ENCODE measurements around the gene CSTPP1. TPM values are rescaled to one million over a fixed set of nuclear protein-coding genes. Genes with fewer than 3 reads are reported as not detected.

The CSTPP1 gene
- total RNA-seq, 4 donors from 2014 or later, result 47.5 to 87.6 (median 57.7) TPM

DNA sequence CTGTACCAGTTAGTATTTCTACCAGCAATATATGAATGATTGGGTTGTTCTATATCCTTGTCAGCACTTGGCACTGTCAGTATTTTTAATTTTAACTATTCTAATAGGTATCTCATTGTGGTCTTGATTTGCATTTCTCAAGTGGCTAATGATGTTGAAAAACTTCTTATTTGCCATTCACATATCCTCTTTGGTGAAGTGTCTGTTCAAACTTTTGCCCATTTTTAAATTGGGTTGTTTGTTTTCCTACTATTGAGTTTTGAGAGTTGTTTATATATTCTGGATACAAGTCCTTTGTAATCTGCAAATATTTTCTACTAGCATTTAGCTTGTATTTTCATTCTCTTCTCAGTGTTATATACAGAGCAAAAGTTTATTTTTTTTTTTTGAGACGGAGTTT lies 82.1 kb downstream of the CSTPP1 start:
- DNase-seq (ENCODE audit: low spot score in 2 of 2), result no peak
- WGBS, 2 donors, result 96 to 97% methylated on average over 1 of the region's 1 CpG
- intact Hi-C loops (cut with DNase I; ENCODE audit: low total_unique reads), result no loop called here
- H3K4me3 ChIP-seq (ENCODE audit: low read depth, poor library complexity, severe bottlenecking), result no peak overlapping the region
- no peak for TF ChIP-seq POLR2A (IDR thresholded peaks at IDR 0.05)
- TF ChIP-seq, protein P1, sequence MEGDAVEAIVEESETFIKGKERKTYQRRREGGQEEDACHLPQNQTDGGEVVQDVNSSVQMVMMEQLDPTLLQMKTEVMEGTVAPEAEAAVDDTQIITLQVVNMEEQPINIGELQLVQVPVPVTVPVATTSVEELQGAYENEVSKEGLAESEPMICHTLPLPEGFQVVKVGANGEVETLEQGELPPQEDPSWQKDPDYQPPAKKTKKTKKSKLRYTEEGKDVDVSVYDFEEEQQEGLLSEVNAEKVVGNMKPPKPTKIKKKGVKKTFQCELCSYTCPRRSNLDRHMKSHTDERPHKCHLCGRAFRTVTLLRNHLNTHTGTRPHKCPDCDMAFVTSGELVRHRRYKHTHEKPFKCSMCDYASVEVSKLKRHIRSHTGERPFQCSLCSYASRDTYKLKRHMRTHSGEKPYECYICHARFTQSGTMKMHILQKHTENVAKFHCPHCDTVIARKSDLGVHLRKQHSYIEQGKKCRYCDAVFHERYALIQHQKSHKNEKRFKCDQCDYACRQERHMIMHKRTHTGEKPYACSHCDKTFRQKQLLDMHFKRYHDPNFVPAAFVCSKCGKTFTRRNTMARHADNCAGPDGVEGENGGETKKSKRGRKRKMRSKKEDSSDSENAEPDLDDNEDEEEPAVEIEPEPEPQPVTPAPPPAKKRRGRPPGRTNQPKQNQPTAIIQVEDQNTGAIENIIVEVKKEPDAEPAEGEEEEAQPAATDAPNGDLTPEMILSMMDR (IDR thresholded peaks at IDR 0.05), result no peak

DNA sequence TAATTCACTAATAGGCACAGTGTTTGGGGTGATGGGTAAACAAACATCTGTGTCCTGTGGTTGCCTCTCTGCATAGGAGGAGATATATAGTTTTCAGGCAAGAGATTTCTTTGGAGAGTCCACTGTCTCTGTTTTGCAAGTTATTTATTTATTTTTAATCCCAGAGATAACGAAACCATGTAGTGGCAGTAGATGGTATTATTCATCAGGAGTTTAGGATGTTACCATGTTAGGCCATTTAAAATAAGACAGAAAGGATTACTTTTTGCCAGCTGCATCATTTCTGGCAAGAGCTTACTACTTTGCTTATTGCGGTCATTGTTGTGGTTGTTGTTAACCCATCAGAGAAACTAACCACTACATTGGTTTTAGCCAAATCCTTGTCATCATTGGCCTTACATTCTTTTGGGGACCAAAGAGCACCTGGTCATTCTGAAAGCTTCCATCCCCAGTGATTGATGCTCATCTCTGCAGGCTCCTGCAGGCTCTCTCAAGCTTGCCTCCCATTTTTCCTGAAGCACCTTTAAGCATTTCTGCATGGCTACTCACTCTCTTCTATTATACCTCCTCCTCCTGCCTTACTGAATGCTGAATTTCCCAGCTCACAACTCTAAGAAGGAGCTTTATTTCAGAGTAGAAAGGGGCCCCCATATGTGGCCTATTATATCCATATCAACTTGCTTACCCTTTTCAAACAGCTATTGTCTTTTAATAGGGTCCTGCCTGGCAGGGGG lies 84.4 kb downstream of the CSTPP1 start:
- DNase-seq (ENCODE audit: low spot score in 2 of 2), result no peak
- WGBS, 2 donors, result 93 to 97% methylated on average over 2 of the region's 2 CpGs
- TF ChIP-seq, protein P1 (IDR thresholded peaks at IDR 0.05), result no peak
- no peak for TF ChIP-seq POLR2A (IDR thresholded peaks at IDR 0.05)
- intact Hi-C loops (cut with DNase I; ENCODE audit: low total_unique reads), result no loop called here
- no peak overlapping the region for H3K4me3 ChIP-seq (ENCODE audit: low read depth, poor library complexity, severe bottlenecking)

DNA sequence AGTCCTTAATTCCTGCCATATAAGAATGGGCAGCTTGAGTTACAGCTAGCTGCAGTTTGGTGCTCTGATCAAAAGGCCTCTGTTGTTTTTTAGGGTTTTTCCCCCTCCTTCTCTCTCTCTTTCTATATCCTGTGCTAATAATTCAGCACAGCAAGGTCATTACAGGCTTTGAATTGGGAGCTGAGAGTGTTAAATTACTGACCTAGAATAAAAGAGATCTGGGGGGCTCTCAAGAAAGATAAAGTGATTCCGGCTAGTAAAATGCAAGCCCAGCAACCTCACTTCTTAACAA lies 84.9 kb downstream of the CSTPP1 start:
- intact Hi-C loops (cut with DNase I; ENCODE audit: low total_unique reads), result no loop called here
- WGBS, 2 donors, result 94 to 100% methylated on average over 1 of the region's 1 CpG
- no peak for DNase-seq (ENCODE audit: low spot score in 2 of 2)
- TF ChIP-seq, protein P1 (IDR thresholded peaks at IDR 0.05), result no peak
- TF ChIP-seq POLR2A (IDR thresholded peaks at IDR 0.05), result no peak
- no peak overlapping the region for H3K4me3 ChIP-seq (ENCODE audit: low read depth, poor library complexity, severe bottlenecking)

DNA sequence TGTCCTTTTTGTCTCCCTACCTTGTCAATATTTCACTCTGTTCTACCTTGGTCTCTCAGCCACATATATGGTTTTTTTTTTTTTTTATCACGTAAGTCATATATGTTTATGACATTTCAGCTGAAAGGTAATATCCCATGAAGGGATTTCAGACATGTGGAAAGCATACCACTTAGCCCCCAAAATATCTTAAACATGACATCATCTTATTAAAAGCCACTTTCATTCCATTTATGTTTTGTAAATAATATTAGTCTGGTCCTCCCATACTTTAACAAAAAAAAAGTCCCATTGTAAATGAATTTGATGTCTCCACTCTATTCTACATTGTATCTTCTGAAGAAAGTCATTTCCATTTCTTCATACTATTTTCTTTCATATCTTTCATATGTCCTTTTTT lies 85.4 kb downstream of the CSTPP1 start:
- no peak for DNase-seq (ENCODE audit: low spot score in 2 of 2)
- WGBS, 2 donors, result 100% methylated on average over 1 of the region's 1 CpG
- TF ChIP-seq POLR2A (IDR thresholded peaks at IDR 0.05), result no peak
- TF ChIP-seq, protein P1 (IDR thresholded peaks at IDR 0.05), result no peak
- H3K4me3 ChIP-seq (ENCODE audit: low read depth, poor library complexity, severe bottlenecking), result no peak overlapping the region
- intact Hi-C loops (cut with DNase I; ENCODE audit: low total_unique reads), result no loop called here

DNA sequence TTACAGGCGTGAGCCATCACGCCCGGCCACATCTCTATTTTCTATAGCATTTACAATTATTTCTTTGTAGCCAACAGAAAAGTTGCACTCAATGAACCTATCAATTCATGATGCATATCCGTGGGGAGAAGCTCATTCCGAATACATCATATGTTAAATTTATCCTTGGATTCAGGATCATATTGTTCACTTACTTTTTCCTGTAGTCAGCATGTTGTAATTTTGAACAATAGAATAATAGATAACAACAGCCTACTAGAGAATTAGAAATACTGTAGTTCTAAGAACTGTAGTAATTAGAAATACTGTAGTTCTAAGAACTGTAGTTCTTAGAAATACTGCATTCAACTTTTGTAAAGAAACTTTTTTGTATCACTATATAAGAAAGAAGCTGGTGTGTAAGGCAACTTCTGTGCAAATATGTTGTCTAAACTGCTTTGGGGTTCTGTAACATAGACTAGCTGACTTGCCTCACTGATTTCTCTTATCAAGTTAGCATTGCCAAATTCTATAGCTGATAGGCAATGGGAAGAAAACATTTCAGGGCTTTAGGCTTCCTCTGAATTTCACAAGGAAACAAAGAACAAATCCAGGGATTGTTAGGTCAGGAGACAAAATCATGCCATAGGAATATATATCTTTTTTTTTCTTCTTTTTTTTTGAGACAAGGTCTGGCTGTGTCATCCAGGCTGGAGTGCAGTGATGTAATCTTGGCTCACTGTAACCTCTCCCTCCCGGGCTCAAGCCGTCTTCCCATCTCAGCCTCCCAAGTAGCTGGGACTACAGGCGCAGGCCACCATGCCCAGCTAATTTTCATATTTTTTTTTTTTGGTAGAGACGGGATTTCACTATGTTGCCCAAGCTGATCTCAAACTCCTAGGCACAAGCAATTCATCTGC lies 91.9 kb downstream of the CSTPP1 start:
- no peak overlapping the region for H3K4me3 ChIP-seq (ENCODE audit: low read depth, poor library complexity, severe bottlenecking)
- no peak for DNase-seq (ENCODE audit: low spot score in 2 of 2)
- TF ChIP-seq POLR2A (IDR thresholded peaks at IDR 0.05), result no peak
- TF ChIP-seq, protein P1 (IDR thresholded peaks at IDR 0.05), result no peak
- intact Hi-C loops (cut with DNase I; ENCODE audit: low total_unique reads), result no loop called here
- WGBS, 2 donors, result 74 to 83% methylated on average over 9 of the region's 9 CpGs

All from lower leg skin (tissue), 4 donors.